Panc1 (cell line): ENCODE results near the gene NDST1. TPM values are rescaled to one million over a fixed set of nuclear protein-coding genes. Genes with fewer than 3 reads are reported as not detected.
A peak's percentile ranks its signal among the peaks of the same experiment; 100 is the strongest.

Experiments
- ATAC-seq: fragments of 200-7000 bp; cut with Tn5 transposase; 2 replicates; pipeline ENCODE4 v1.9.1; 2020; ENCODE audit warnings: mild to moderate bottlenecking, moderate library complexity
- BruUV-seq: library from RNA; stranded (reverse); fragments of 400-500 nt; replicated peaks from 2 replicates; lab custom pipeline; 2021; lab: Mats Ljungman, UMichigan
- CTCF ChIA-PET: fragments of 300-600 bp; sonication (Branson Sonifier 250); formaldehyde crosslinking; loops from one replicate; lab custom pipeline; 2022; ENCODE audit warnings: antibody characterized with exemption; lab: Charles Lee
- POLR2A ChIA-PET: fragments of 300-600 bp; sonication (Branson Sonifier 250); formaldehyde crosslinking; loops from one replicate; lab custom pipeline; 2022; ENCODE audit warnings: antibody characterized with exemption; lab: Charles Lee
- DNase-seq: peaks from one replicate; pipeline ENCODE4 v3.0.0-alpha.2; 2010; ENCODE audit warnings: low read depth, low spot score
- H3K27ac ChIP-seq: 2 replicates; pipeline ENCODE4 v1.5.1; 2011; ENCODE audit warnings: mild to moderate bottlenecking, low read length, inconsistent platforms
- H3K27me3 ChIP-seq: fragments of 200-500 bp; sonication (Bioruptor generic); 2 replicates; pipeline ENCODE4 v1.6.0; 2014; ENCODE audit warnings: low read length, inconsistent platforms; ENCODE audit not compliant: control insufficient read depth, insufficient read depth
- H3K36me3 ChIP-seq: fragments of 200-500 bp; sonication (Bioruptor generic); 2 replicates; pipeline ENCODE4 v1.5.1; 2014; ENCODE audit warnings: inconsistent platforms, mild to moderate bottlenecking, low read length, moderate library complexity; ENCODE audit not compliant: control insufficient read depth, insufficient read depth
- H3K4me1 ChIP-seq: 2 replicates; pipeline ENCODE4 v1.5.1; 2011; ENCODE audit warnings: inconsistent platforms, mild to moderate bottlenecking, low read length, moderate library complexity; ENCODE audit not compliant: control insufficient read depth, insufficient read depth
- H3K4me3 ChIP-seq, 2 experiments: 2 replicates each; pipeline ENCODE4 v1.5.1; 2011 to 2012; ENCODE audit warnings: low read depth in 2 of 2, low read length in 2 of 2, mild to moderate bottlenecking in 2 of 2, inconsistent platforms in 1 of 2, moderate library complexity in 1 of 2
- H3K9me3 ChIP-seq: fragments of 200-500 bp; sonication (Bioruptor generic); 2 replicates; pipeline ENCODE4 v1.5.1; 2014; ENCODE audit warnings: low read depth, mild to moderate bottlenecking, inconsistent platforms, low read length, moderate library complexity; ENCODE audit not compliant: control insufficient read depth, insufficient read depth
- CTCF ChIP-seq: fragments of 450-650 bp; IDR thresholded peaks from 2 replicates; pipeline ENCODE4 v1.5.1; 2017; ENCODE audit warnings: mild to moderate bottlenecking
- POLR2AphosphoS5 ChIP-seq: IDR thresholded peaks from 2 replicates; pipeline ENCODE4 v1.6.1; 2012; ENCODE audit warnings: mild to moderate bottlenecking, low read depth, low read length, moderate library complexity
- REST ChIP-seq, 2 experiments: IDR thresholded peaks; 2 replicates each; pipeline ENCODE4 v1.6.1; 2011 to 2012; ENCODE audit warnings: low read depth in 2 of 2, control low read depth in 1 of 2, low read length in 1 of 2, mild to moderate bottlenecking in 1 of 2, moderate library complexity in 1 of 2; ENCODE audit not compliant: insufficient read depth in 1 of 2
- SIN3A ChIP-seq: IDR thresholded peaks from 2 replicates; pipeline ENCODE4 v1.6.1; 2012; ENCODE audit warnings: low read depth, mild to moderate bottlenecking, low read length, moderate library complexity, borderline replicate concordance; ENCODE audit not compliant: insufficient read depth
- TCF7L2 ChIP-seq: IDR thresholded peaks from 2 replicates; pipeline ENCODE4 v1.6.1; 2011; ENCODE audit warnings: mild to moderate bottlenecking, low read depth, low read length, inconsistent platforms
- in situ Hi-C: cut with HindIII; loops from 2 replicates; pipeline ENCODE4 v1.10.0; 2016; ENCODE audit warnings: low sequenced_read_pairs, low pct_unique_long_range_greater_than_20kb
- intact Hi-C: fragments of 100-400 bp; cut with micrococcal nuclease; formaldehyde crosslinking; loops from one replicate; pipeline ENCODE4 v1.10.0; 2022; ENCODE audit not compliant: unreplicated experiment
- total RNA-seq: library from RNA; stranded (reverse); gene quantifications from one replicate; pipeline ENCODE4 v1.2.1, GENCODE V29; 2021; ENCODE audit not compliant: unreplicated experiment

NDST1 gene
- total RNA-seq, 1 experiment from 2014 or later, result 142 TPM

- H3K9me3 ChIP-seq, result no peaks in the 10 kb centered on the region
- peaks cover 95% of the 10 kb centered on the region for H3K4me1 ChIP-seq
- no TSS peak for BruUV-seq
- no peaks in the 10 kb centered on the region for H3K27me3 ChIP-seq
- ChIA-PET CTCF (no interaction called here), POLR2A (interaction anchor here (1.1 kb wide), 1 partner anchor 9 kb away, joined by 3 read pairs; no protein-coding TSS in a partner anchor)
- intact Hi-C loops (no loop called here), in situ Hi-C loops (no loop called here)
- no peak for DNase-seq
- no peak for TF ChIP-seq TCF7L2
- no peak for TF ChIP-seq POLR2AphosphoS5
- no peak for TF ChIP-seq CTCF
- H3K4me3 ChIP-seq, result no peak overlapping the region
- peak overlapping the region; percentile 93 for H3K27ac ChIP-seq
- H3K36me3 ChIP-seq, result no peaks in the 10 kb centered on the region
- ATAC-seq, result no peak
These were observed 7.0 kb upstream of the NDST1 start for GRCh38 chr5:150500905-150501304.

DNA sequence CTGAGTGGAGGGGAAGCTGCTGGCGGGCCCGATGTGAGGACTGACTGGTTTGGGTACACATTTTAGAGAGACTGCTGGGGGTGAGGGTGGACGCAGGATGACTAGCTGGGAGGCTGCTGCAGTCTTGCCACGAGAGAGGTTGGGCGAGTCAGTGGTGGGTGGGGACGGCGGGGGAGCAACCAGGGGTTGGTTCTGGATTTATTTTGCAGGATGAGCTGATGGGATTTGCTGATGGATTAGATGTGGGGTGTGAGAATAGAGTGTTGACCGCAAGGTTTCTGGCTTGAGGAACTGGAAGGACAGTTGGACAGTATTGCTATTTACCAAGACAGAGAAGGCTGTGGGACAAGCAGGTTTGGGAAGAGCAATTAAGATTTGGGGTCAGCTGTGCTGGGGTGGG, 5.8 kb upstream of the NDST1 start:
- intact Hi-C loops, result no loop called here
- H3K27me3 ChIP-seq, result no peaks in the 10 kb centered on the region
- no peaks in the 10 kb centered on the region for H3K9me3 ChIP-seq
- CTCF ChIA-PET, result no interaction called here
- TF ChIP-seq POLR2AphosphoS5, result no peak
- TF ChIP-seq SIN3A, result no peak
- TF ChIP-seq CTCF, result no peak
- TF ChIP-seq REST (IDR thresholded peaks at IDR 0.05; ENCODE audit: insufficient read depth in 1 of 2, low read depth in 2 of 2, low read length in 1 of 2), result no peak
- no peak for TF ChIP-seq TCF7L2
- peaks cover 88% of the 10 kb centered on the region for H3K4me1 ChIP-seq
- H3K36me3 ChIP-seq, result no peaks in the 10 kb centered on the region
- in situ Hi-C loops, result no loop called here
- no peak overlapping the region for H3K4me3 ChIP-seq
- POLR2A ChIA-PET, result interaction anchor here (0.6 kb wide), 1 partner anchor 9 kb away, joined by 10 read pairs; no protein-coding TSS in a partner anchor
- peak overlapping the region; percentile 93 for H3K27ac ChIP-seq
- no peak for DNase-seq
- ATAC-seq, result no peak
- no TSS peak for BruUV-seq
